ENCODE results near the gene TRAIP.
"Not testable (repeated sequence)": the region's sequence is repeated elsewhere in the genome, so short reads cannot be mapped to it uniquely, and the experiment has no call there.

TRAIP gene

GRCh38 chr3:49840388-49840787 is 16.0 kb downstream of the TRAIP start:
- peak overlapping the region; percentile 79 for H3K27ac ChIP-seq
- H3K4me3 ChIP-seq = 0 out of 2 replicates have a peak overlapping the region, but pooled peaks have one; percentile 2
- no peaks in the 10 kb centered on the region for H4K20me1 ChIP-seq
- H3K4me2 ChIP-seq = peak overlapping the region; percentile 69
- H3K27me3 ChIP-seq = no peaks in the 10 kb centered on the region; the same call in 1 of the 2 replicates
- H3K9me3 ChIP-seq = no peaks in the 10 kb centered on the region
- H3K36me3 ChIP-seq = peaks cover 72% of the 10 kb centered on the region
- H3K4me1 ChIP-seq = peaks cover 37% of the 10 kb centered on the region
- peak overlapping the region; percentile 71 for H3K9ac ChIP-seq
- no peak for TF ChIP-seq Cebpa-rat (IDR thresholded peaks at IDR 0.05)

- no peak for TF ChIP-seq Cebpa-rat (IDR thresholded peaks at IDR 0.05)
- Histone ChIP-seq H3K4me3 (no peak overlapping the region), H4K20me1 (no peaks in the 10 kb centered on the region), H3K4me1 (peaks cover 37% of the 10 kb centered on the region), H3K36me3 (peaks cover 72% of the 10 kb centered on the region), H3K27me3 (no peaks in the 10 kb centered on the region; the same call in 1 of the 2 replicates), H3K4me2 (peak overlapping the region; percentile 69), H3K9me3 (no peaks in the 10 kb centered on the region), H3K27ac (peak overlapping the region; percentile 79), H3K9ac (peak overlapping the region; percentile 71; the same call in 1 of the 2 replicates)
Measured at GRCh38 chr3:49839193-49839809, 17.1 kb downstream of the TRAIP start.

GRCh38 chr3:49831341-49831740 is 25.0 kb downstream of the TRAIP start:
- H3K9ac ChIP-seq = no peak overlapping the region
- peaks cover 10% of the 10 kb centered on the region; the same call in 1 of the 2 replicates for H3K4me1 ChIP-seq
- H3K27ac ChIP-seq = no peak overlapping the region
- H3K27me3 ChIP-seq = no peaks in the 10 kb centered on the region
- peak overlapping the region; percentile 1; the same call in 1 of the 2 replicates for H3K4me2 ChIP-seq
- no peaks in the 10 kb centered on the region for H3K9me3 ChIP-seq
- no peak overlapping the region for H3K4me3 ChIP-seq
- H3K36me3 ChIP-seq = peaks cover 84% of the 10 kb centered on the region
- no peaks in the 10 kb centered on the region for H4K20me1 ChIP-seq
- no peak for TF ChIP-seq Cebpa-rat (IDR thresholded peaks at IDR 0.05)

- Histone ChIP-seq H3K27ac (no peak overlapping the region), H3K4me3 (no peak overlapping the region), H3K9me3 (no peaks in the 10 kb centered on the region), H3K4me2 (no peak overlapping the region), H3K27me3 (no peaks in the 10 kb centered on the region), H3K36me3 (peaks cover 40% of the 10 kb centered on the region), H3K4me1 (peaks cover 5% of the 10 kb centered on the region; the same call in 1 of the 2 replicates), H3K9ac (no peak overlapping the region), H4K20me1 (no peaks in the 10 kb centered on the region)
- TF ChIP-seq Cebpa-rat (IDR thresholded peaks at IDR 0.05) = no peak
Measured at GRCh38 chr3:49826016-49826415, 30.3 kb downstream of the TRAIP start.

- H3K4me3 ChIP-seq, H3K4me2 ChIP-seq, H3K4me1 ChIP-seq, H3K27ac ChIP-seq, H3K9me3 ChIP-seq, H4K20me1 ChIP-seq, H3K27me3 ChIP-seq, H3K9ac ChIP-seq: not testable (repeated sequence)
- peaks cover 11% of the 10 kb centered on the region for H3K36me3 ChIP-seq
Measured at GRCh38 chr3:49823131-49823530, 33.2 kb downstream of the TRAIP start.

- Histone ChIP-seq H3K4me3 (peak within 1 kb of the TSS; percentile 62), H3K36me3 (peaks cover 42% of the 10 kb centered on the region), H3K4me1 (peaks cover 84% of the 10 kb centered on the region), H4K20me1 (no peaks in the 10 kb centered on the region), H3K27me3 (no peaks in the 10 kb centered on the region), H3K9me3 (no peaks in the 10 kb centered on the region), H3K4me2 (peak within 1 kb of the TSS; percentile 97), H3K9ac (peak within 1 kb of the TSS; percentile 74), H3K27ac (peak within 1 kb of the TSS; percentile 100)
- no peak for TF ChIP-seq Cebpa-rat (IDR thresholded peaks at IDR 0.05)
Measured at GRCh38 chr3:49813497-49814174, 42.7 kb downstream of the TRAIP start, which contains the start of gene UBA7. TSS of gene UBA7 (minus strand) at chr3:49813953. CDS start at chr3:49813787, 166 bp downstream.

GRCh38 chr3:49812916-49813496 is 43.4 kb downstream of the TRAIP start:
- Histone ChIP-seq H3K9ac (peak overlapping the region; percentile 74), H4K20me1 (no peaks in the 10 kb centered on the region), H3K4me2 (peak overlapping the region; percentile 97), H3K4me1 (peaks cover 85% of the 10 kb centered on the region), H3K27ac (peak overlapping the region; percentile 100), H3K36me3 (peaks cover 46% of the 10 kb centered on the region), H3K4me3 (peak overlapping the region; percentile 62), H3K9me3 (no peaks in the 10 kb centered on the region), H3K27me3 (no peaks in the 10 kb centered on the region)
- no peak for TF ChIP-seq Cebpa-rat (IDR thresholded peaks at IDR 0.05)

- H3K36me3 ChIP-seq = peaks cover 44% of the 10 kb centered on the region
- no peaks in the 10 kb centered on the region for H4K20me1 ChIP-seq
- peak overlapping the region; percentile 64; the same call in 1 of the 2 replicates for H3K4me3 ChIP-seq
- peak overlapping the region; percentile 100 for H3K27ac ChIP-seq
- H3K4me1 ChIP-seq = peaks cover 81% of the 10 kb centered on the region
- H3K9me3 ChIP-seq = no peaks in the 10 kb centered on the region
- peak overlapping the region; percentile 97 for H3K4me2 ChIP-seq
- H3K27me3 ChIP-seq = no peaks in the 10 kb centered on the region
- peak overlapping the region; percentile 99 for H3K9ac ChIP-seq
- TF ChIP-seq Cebpa-rat (IDR thresholded peaks at IDR 0.05) = no peak
Measured at GRCh38 chr3:49807431-49808114, 48.8 kb downstream of the TRAIP start.

- Histone ChIP-seq H4K20me1 (no peaks in the 10 kb centered on the region), H3K4me2 (peak overlapping the region; percentile 97), H3K4me1 (peaks cover 80% of the 10 kb centered on the region), H3K27ac (peak overlapping the region; percentile 100), H3K27me3 (peaks cover 5% of the 10 kb centered on the region), H3K9me3 (no peaks in the 10 kb centered on the region), H3K4me3 (peak overlapping the region; percentile 64), H3K36me3 (peaks cover 37% of the 10 kb centered on the region), H3K9ac (peak overlapping the region; percentile 99)
- TF ChIP-seq Cebpa-rat (IDR thresholded peaks at IDR 0.05) = no peak
Measured at GRCh38 chr3:49806850-49807249, 49.5 kb downstream of the TRAIP start.
